D721Med (cell line): ENCODE measurements around the gene PRKCB.
"Not testable (repeated sequence)": the region's sequence is repeated elsewhere in the genome, so short reads cannot be mapped to it uniquely, and the experiment has no call there.

Experiments used
- DNase-seq: peaks from one replicate; pipeline ENCODE4 v3.0.0; 2011; ENCODE audit warnings: low spot score; ENCODE audit not compliant: insufficient read length
- FAIRE-seq: peaks from 2 replicates; lab custom pipeline; 2011; peaks lifted over from hg19 to GRCh38; lab: Jason Lieb, UNC
- TF ChIP-seq, protein P1 (sequence below): IDR thresholded peaks from 2 replicates; pipeline ENCODE4 v1.5.1; 2012; ENCODE audit warnings: mild to moderate bottlenecking, control low read depth; ENCODE audit not compliant: insufficient read depth; ENCODE audit errors: missing control alignments

The PRKCB gene

DNA sequence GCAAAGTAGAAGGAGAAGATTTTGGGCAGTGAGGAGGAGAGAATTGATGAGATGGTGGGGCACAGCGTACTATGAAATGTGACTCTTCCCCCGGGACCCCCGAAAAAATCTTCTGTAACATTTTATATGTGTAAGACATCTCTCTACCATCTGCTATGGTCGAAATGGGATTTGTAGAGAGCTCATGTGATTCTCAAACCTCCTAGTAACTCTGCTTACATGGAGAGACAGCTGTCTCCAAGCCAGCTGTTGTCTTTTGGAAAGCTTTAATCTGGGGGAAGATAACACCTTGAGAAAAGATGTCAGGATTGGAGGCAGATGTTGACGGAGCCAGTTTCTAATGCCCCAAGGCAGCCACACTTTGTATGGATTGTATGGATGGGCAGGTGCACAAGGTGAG lies 94.1 kb downstream of the PRKCB start:
- no peak for FAIRE-seq
- TF ChIP-seq, protein P1, sequence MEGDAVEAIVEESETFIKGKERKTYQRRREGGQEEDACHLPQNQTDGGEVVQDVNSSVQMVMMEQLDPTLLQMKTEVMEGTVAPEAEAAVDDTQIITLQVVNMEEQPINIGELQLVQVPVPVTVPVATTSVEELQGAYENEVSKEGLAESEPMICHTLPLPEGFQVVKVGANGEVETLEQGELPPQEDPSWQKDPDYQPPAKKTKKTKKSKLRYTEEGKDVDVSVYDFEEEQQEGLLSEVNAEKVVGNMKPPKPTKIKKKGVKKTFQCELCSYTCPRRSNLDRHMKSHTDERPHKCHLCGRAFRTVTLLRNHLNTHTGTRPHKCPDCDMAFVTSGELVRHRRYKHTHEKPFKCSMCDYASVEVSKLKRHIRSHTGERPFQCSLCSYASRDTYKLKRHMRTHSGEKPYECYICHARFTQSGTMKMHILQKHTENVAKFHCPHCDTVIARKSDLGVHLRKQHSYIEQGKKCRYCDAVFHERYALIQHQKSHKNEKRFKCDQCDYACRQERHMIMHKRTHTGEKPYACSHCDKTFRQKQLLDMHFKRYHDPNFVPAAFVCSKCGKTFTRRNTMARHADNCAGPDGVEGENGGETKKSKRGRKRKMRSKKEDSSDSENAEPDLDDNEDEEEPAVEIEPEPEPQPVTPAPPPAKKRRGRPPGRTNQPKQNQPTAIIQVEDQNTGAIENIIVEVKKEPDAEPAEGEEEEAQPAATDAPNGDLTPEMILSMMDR: no peak
- no peak for DNase-seq

GRCh38 chr16:23930791-23931190 lies 95.0 kb downstream of the PRKCB start:
- TF ChIP-seq, protein P1: no peak
- FAIRE-seq (no peak), DNase-seq (no peak)

DNA sequence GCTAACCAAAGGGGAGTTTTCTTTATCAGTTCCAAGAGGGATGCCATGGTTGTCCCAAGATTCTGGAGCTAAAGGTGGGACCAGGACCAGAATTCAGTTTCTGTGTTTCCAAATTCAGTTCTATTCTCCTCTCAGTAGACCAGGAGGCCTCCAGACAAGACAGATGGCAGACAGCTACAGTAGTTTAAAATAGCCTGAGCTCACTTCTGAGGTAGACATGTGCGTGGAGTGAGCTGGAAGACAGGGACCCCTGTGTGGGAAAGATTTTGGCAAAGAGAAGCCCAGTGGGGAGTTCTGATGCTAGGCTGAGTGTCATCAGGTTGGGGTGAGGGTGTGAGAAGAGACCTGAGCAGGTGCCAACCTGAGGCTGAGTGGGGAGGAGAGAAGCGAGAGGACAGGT lies 95.4 kb downstream of the PRKCB start:
- DNase-seq (no peak), FAIRE-seq (no peak)
- TF ChIP-seq, protein P1: no peak

DNA sequence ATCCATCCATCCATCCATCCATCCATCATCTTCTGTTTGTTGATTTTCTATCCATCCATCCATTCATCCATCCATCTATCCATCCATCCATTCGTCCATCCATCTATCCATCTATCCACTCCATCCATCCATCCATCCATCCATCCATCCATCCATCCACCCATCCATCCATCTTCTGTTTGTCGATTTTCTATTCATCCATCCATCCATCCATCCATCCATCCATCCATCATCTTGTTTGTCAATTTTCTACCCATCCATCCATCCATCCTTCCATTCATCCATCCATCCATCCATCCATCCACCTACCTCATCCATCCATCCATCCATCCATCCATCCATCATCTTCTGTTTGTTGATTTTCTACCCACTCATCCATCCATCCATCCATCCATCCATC lies 97.9 kb downstream of the PRKCB start:
- not testable (repeated sequence) for FAIRE-seq

DNA sequence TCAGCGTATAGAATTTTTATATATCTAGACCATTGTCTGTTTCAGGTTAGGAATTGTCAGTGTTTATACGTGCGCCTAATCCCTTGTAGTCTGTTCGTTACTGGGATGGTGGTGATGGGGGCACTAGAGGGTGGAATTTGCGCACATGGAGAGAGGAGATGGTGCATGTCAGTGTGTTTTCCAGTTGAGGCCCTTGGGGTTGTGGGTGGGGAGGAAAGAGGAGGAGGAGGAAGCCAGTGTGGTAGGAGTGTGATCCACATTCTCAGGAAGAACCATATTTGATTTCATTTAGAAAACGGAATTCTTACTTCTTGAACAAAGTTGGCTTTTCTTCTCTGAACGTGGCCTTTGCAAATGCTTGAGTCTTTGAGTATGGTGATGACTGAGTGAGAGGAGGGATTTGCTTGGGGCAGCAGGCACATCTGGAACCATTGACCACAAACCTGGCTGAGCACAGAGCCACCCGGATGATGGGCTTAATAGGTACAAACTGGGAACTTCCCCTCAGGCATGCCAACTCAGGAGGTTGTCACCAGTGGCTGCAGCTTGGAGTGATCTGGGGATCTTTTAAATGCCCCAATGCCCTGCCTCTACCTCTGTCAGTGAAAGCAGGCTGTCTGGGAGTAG lies 98.9 kb downstream of the PRKCB start:
- FAIRE-seq (no peak), DNase-seq (no peak)
- TF ChIP-seq, protein P1: no peak

More for the DNA sequence above, 97.9 kb downstream of the PRKCB start:
- DNase-seq: not testable (repeated sequence)

GRCh38 chr16:23940111-23940510 lies 104.3 kb downstream of the PRKCB start:
- FAIRE-seq (no peak), DNase-seq (no peak)
- TF ChIP-seq, protein P1: no peak

GRCh38 chr16:23941025-23941424 lies 105.2 kb downstream of the PRKCB start:
- no peak for FAIRE-seq
- TF ChIP-seq, protein P1: no peak
- DNase-seq: no peak
